DMS153 treated with DMSO at 0.1 percent for 48 hours (cell line): Measurements from ENCODE around the gene RAET1E.
A peak's percentile ranks its signal among the peaks of the same experiment; 100 is the strongest.
"Not testable (repeated sequence)": the region's sequence is repeated elsewhere in the genome, so short reads cannot be mapped to it uniquely, and the experiment has no call there.

Experiments
- DNase-seq: peaks from one replicate; lab custom pipeline; 2025; ENCODE audit not compliant: unreplicated experiment; lab: John Stamatoyannopoulos, UW

The RAET1E gene

DNA sequence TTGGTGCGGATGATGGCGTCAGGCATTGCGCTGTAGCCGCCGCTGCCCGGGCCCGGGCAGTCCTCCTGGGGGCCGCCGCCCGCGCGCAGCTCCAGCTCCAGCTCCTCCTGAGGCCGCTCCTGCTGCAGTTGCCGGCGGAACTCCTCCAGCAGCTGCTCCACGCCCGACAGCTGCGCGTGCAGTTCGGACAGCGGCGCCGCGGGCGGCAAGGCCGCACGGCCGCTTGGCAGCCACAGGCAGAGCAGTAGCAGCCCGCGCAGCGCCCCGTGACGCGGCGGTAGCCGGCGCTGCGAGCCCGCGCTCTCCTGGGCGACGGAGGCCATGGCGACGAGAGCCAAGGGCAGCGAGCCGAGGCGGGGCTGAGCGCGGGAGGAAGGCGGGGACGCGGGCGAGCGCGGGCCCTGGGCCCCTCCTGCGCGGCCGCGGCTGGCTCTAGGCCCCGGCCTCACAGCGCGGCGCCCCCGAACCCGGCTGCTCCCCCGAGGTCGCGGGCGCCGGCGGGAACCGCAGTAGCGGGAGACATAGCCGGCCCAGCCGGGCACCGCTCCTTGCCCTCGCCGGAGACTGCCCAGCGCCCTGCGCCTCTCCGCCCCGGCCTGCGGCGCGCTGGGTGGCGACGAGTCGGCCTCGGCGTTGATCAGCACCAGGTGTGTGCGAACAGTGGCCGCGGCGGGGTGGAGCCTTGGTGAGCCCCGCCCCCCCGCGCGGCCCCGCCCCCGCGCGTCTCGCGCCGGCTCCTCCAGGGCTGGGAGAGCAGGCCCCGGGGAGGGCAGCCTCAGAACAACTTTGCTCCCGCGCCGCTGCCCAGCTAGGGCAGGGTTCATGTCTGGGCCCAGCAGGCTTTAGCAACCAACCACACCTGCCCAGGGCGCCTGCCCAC is 34.0 kb downstream of the RAET1E start, which contains the start of gene LRP11:
Gene LRP11 (minus strand): TSS at position 662 of the 880 bp plus-strand sequence. CDS start 339 bp downstream, at position 323.
- DNase-seq: peak; percentile 77

DNA sequence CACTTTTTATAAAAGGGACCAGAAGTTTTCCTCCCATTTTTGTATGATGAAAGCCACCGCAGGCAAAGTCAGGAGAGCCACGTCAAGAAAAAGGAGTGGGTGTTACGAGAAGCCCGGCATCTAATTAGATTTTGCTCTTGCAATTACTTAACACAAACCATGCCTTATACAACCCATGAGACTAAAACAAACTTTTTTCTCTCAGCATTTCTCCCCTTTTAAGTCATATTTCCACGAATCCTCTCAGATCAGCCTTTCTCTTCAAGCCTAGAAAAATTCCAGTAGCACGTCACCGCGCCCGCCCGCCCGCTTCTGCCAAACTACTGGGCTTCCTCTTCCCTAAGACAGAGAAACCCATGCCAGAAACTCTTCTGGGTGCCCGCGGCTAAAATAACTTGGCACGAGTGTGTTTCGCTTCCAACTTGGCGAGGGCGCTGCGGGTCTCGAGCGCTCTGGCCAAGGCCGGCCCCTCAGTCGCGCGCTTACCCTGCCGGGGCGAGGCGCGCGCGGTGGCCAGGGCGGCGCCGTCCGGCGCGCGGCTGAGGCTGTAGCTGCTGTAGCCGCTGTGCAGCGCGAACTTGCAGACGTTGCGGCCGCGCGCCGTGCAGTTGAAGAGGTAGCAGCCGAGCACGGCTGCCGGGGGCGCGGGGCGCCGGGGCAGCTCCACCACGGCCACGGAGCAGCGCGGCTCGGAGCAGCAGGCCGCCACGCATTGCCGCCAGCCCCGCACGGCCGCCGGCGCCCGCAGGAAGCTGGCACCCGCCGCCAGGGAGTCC is 34.8 kb downstream of the RAET1E start:
- no peak for DNase-seq

DNA sequence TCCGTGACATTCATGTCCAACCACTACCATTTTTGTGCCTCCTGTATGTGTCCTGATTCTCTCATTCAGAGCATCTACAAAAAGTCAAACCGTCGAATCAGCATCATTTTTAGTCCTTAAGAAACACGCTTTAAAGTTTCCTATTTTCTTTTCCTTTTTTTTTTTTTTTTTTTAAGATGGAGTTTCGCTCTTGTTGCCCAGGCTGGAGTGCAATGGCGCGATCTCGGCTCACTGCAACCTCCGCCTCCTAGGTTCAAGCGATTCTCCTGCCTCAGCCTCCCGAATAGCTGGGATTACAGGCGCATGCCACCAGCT is 35.5 kb downstream of the RAET1E start:
- not testable (repeated sequence) for DNase-seq

DNA sequence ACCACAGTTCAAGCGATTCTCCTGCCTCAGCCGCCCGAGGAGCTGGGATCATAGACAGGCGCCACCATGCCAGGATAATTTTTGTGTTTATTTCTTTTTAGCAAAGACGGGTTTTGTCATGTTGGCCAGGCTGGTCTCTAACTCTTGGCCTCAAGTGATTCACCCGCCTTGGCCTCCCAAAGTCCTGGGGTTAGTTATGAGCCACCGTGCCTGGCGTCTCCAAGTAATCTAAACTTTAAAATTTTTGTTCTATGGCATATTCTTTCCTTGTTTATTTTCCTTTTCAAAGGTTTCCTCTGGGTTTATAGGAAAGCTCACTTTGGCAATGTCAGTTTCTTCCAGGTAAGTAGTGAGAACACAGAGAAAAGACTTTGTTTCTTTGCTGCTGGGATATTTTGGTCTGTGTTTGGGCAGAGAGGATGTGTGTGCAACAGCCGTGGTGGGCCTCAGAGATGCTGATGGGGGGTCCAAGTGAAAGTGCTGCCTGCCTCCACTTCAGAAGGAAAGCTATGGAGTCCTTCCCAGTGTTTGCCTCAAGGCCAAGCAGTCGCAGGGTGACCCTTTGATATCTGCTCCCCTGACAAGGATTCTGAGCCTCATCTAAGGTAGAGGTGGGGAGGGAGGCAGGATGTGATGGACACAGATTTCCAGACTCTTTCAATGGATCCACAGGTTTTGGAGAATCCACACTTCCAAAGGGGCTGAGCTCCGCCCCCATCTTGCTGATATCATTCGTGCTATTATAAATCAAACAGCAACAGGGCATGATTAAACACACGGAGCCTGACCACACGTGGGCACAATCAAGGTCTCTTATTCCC is 36.1 kb downstream of the RAET1E start:
- DNase-seq: no peak

DNA sequence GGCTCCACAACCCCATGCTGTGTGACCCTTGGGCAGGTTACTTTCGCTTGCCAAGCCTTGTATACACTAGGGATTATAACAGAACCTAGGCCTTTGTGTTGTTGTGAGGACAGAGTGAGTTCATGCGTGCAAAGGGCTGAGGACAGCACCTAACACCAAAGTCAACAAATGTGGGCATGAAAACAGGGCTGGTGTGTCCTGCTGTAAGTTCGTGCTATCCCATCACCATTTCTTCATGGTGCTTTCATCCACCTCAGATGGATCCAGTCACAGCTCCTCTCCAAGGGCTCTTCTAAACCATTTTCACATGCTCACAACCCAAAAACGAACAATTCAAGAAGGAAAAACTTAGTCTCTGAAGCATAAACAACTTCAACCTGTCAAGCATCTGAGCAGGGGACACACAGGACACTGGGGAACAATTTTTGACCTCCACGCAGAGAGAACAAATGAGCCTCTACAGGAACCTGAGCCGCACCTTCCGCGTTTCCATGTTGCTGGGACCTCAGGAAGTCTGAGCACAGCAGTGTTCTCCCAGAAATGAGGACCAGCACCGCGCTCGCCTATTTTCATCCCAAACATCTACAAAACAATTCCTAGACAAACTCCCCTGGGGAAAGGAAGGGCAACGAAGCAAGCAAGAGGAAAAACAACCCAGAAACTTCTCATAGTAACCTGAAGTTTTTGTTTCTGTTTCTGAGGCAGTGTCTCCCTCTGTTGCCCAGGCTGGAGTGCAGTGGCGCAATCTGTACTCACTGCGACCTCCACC is 36.9 kb downstream of the RAET1E start:
- no peak for DNase-seq

DNA sequence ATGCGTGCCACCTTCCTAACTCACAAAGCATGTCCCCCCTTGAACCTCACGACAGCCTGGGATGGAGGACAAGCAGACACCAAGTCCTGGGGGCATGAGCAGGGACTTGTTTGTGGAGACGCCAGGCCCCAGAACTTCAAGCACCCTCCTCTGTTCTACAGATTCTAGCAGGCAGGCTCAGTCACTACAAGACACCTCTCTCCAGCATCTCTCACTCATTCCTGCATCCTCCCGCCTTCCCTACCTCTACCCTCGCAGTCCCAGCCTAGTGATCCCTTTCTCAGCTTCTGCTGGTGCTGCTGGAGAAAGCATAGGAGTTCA is 37.4 kb downstream of the RAET1E start:
- no peak for DNase-seq

DNA sequence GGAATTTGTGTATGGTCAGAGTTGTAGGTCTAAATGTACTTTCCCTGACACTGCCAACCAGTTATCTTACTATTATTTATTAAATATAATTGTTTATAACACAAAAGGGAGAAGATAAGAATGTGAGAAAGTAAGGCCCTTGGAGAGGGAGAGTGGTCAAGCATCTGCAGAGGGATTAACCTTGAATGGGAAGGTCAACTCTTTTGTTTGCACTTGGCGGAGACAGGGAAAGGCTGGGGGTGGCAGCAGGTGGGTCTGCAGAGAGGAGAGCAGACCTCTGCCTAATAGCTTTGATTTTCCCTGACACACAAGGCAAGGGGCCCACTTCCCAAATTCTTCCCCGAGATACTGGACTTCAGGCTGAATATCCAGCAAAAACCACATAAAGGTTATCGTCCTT is 38.0 kb downstream of the RAET1E start:
- DNase-seq: no peak

DNA sequence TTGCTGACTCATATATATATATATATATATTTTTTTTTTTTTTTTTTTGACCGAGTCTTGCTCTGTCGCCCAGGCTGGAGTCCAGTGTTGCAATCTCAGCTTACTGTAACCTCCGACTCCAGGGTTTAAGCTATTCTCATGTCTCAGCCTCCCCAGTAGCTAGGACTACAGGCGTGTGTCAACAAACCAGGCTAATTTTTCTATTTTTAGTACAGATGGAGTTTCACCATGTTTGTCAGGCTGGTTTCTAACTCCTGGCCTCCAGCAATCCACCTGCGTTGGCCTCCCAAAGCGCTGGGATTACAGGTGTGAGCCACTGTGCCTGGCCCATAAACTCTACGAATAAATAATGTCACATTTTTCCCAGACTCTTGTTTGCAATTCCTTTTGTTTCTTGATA is 38.5 kb downstream of the RAET1E start:
- DNase-seq: no peak

DNA sequence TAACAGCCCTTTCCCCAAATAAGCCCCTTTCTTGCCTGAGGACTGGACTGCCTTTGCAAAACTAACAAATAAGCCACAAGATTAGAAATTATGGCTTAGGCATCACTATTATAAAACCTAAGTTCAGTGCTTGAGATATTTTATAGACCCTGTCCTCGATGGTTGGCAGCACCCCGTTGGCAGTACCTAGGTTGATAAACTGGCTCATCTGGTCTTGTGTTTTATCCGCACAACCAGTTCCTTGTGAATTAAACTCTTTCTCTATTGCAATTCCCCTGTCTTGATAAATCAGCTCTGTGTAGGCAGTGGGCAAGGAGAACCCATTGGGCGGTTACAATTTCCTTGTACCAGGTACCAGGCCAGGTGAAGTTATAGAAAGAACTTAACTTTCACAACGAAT is 40.4 kb downstream of the RAET1E start:
- DNase-seq: no peak

DNA sequence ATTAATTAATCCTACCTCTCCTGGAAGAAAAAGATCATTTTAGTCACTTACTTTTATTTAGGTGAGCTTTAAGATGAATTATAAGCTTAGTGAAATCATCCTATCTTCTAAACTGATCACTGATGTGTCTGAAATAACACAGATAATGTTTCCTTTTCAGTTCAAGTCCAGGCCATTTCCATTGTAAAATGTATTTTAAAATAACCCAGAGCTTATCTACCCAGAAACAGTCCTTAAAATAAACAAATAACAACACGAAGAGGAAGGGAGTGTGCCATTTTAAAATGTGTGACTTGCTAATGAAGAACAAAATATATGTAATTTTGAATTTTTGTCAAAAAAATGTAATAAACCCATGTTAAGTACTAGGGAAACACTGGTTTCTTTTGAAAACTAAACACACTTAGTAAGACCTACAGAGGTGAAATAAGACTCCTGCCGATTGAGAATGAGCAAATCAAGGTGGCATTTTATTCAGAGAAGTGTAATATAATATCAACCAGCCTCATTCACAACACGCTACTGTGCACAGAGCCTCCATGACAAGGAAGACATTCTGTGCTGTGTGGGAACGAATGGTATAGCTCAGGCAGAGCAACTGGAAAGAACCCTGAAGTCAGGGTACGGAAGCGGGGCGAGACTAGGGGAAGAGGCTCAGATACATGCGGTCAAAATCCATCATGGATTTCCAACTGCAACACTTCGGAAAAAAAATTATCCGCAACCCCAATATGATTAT is 41.5 kb downstream of the RAET1E start:
- no peak for DNase-seq

DNA sequence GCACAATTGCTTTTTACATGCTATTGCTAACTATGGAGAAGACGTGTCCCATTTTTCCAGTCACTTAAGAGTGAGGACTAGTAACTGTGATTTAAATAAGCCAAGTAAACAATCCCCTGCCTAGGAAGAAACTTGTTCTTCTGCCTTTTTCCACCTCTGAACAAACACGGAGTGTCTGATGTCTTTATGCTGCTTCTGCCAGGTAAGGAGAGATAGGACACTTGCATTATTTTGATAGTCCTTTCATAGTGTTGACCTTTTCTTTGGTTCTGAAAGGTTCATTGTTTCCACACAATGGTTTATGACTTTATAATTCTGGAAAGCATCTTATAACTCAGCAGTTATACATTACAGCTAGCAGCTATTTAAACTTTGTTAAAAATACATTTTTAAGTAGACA is 42.2 kb downstream of the RAET1E start:
- DNase-seq: no peak

DNA sequence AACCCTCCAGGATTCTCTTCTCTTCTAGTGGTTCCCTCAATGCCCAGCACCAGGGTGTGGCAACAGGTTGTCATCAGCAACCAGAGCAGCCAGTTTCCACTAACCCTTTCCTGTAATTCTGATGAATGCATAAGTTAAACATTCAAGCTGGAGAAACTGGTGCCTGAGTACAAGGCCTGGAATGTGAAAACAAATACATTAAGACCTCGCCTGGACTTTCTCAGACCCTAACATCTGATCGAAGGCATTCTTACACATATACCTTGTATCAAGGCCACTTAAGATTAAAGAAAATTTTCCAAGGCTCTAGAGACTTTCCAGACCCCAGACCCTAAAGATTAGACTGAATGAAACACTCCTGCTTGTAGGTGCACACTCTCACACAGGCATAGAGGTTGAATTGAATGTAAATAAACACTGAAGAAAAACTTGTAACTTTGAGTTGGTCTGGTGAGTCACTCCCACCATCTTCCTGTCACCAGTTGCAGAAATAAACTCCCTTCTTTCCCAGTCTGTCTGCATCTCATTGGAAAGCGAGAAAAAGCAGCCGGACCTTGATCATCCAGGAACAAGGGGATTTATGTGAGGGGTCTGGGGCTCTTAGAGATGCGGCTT is 42.8 kb downstream of the RAET1E start:
- no peak for DNase-seq

DNA sequence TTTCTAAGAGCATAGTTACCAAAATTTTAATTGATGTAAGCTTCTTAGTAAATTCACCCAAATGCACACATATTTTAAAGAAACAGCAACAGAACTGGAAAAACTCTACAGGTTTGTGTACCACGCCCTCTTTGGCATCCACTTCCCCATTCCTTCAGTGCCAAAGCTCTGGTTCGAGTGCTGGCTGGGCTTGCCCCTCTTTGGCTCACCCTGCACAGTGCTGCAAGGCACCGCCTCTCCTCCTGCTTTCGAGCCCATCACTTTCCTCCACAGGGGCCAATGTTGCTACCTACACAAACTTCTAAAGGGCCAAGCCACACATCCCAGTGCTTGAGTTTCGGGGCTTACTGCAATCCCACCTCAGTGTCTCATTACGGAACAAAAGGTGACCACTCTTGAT is 43.4 kb downstream of the RAET1E start:
- DNase-seq: no peak

DNA sequence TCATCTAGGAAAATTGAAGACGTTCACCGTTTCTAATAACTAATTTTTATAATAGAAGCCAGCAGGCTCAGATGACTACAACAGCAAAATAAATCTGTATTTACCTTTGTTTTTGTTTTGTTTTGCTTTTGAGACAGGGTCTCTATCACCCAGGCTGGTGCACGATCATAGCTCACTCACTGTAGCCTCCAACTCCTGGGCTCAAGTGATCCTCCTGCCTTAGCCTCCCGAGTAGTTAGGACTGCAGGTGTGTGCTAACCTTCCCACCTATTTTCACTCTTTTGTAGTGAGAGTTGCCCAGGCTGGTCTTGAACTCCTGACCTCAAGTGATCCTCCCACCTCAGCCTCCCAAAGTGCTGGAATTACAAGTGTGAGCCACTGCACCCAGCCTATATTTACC is 43.9 kb downstream of the RAET1E start:
- DNase-seq: not testable (repeated sequence)

DNA sequence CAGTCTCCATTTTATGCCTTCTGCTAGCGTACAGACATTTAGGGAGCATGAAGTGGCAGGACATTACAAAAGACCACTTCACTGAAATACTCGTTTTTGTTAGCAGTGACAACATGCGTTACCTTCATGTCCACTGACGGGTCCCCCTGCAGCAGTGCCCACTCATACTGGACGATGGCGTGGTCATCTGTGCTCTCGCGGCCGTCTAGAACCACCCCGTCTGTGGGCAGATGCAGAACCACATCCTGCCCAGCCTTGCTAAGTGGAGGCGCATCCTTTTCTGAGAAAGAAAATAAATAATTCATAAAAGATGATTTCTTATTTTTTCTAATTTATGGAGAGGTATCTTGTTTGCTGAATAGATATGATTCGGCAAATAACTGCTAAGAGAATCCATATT is 45.0 kb downstream of the RAET1E start:
- DNase-seq: no peak

DNA sequence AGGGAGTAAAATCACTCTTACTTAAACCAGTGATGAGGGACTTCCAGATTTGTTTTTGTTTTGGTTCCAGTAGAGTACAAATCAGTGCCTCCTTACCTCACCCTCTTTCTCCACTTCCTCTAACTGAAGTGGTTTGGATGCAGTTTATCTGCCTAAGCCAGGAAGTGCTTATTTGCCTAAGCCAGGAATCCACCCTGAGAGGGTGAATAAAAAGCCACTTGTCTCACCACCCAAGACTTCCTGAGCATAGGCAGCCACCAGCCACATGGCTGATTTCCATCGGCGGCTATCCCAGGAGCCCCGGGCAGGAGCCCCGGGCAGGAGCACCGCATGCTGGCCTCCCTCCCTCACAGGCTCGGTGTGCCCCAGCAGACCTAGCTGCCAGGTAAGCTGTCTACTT is 45.7 kb downstream of the RAET1E start:
- DNase-seq: peak; percentile 80

DNA sequence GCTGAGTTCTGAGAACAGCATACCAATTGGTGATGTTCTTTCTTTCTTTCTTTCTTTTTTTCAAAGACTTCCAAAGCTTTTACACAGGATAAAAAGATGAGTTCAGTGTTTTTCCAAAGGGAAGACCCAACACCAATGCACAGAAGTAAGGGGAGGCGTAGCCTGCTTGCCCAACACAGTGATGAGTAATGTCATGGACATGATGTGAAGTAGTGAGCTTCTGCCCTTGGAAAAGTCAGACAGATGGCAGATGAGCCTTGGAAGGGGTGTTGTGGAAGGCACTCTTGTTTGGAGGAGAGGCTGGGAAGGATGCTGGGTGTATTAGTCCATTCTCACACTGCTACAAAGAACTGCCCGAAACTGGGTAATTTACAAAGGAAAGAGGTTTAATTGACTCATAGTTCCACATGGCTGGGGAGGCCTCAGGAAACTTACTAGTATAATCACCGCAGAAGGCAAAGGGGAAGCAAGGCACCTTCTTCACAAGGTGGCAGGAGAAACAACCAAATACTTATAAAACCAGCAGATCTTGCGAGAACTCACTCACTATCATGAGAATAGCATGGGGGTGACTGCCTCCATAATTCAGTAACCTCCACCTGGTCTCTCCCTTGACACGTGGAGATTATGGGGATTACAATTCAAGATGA is 46.3 kb downstream of the RAET1E start:
- no peak for DNase-seq

DNA sequence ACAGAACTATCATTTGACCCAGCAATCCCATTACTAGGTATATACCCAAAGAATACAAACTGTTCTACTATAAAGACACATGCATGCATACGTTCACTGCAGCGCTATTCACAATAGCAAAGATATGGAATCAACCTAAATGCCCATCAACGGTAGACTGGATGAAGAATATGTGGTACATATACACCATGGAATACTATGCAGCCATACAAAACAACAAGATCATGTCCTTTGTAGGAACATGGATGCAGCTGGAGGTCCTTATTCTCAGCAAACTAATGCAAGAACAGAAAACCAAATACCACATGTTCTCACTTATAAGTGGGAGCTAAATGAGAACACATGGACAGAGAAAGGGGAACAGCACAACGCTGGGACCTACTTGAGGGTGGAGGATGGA is 49.6 kb downstream of the RAET1E start:
- DNase-seq: not testable (repeated sequence)
